ENCODE results near the gene PPFIA3.

The PPFIA3 gene

GRCh38 chr19:49155820-49156346, 36.5 kb downstream of the PPFIA3 start:
- TF ChIP-seq EZH2 (IDR thresholded peaks at IDR 0.05; ENCODE audit: borderline replicate concordance, low read depth, low read length, severe bottlenecking), result no peak
- TF ChIP-seq, protein P1, sequence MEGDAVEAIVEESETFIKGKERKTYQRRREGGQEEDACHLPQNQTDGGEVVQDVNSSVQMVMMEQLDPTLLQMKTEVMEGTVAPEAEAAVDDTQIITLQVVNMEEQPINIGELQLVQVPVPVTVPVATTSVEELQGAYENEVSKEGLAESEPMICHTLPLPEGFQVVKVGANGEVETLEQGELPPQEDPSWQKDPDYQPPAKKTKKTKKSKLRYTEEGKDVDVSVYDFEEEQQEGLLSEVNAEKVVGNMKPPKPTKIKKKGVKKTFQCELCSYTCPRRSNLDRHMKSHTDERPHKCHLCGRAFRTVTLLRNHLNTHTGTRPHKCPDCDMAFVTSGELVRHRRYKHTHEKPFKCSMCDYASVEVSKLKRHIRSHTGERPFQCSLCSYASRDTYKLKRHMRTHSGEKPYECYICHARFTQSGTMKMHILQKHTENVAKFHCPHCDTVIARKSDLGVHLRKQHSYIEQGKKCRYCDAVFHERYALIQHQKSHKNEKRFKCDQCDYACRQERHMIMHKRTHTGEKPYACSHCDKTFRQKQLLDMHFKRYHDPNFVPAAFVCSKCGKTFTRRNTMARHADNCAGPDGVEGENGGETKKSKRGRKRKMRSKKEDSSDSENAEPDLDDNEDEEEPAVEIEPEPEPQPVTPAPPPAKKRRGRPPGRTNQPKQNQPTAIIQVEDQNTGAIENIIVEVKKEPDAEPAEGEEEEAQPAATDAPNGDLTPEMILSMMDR (IDR thresholded peaks at IDR 0.05; ENCODE audit: borderline replicate concordance, extremely low read depth, low read length, poor library complexity, severe bottlenecking), result no peak
- H3K36me3 ChIP-seq (ENCODE audit: insufficient read depth, low read length), result no peaks in the 10 kb centered on the region
- no peak overlapping the region for H3K9ac ChIP-seq (ENCODE audit: low read depth, low read length)
- H3K79me2 ChIP-seq (ENCODE audit: insufficient read depth, low read length), result no peaks in the 10 kb centered on the region
- no peak overlapping the region for H3K4me3 ChIP-seq (ENCODE audit: low read depth in 1 of 2, low read length in 2 of 2)
- H3K27me3 ChIP-seq (ENCODE audit: insufficient read depth, low read length, poor library complexity), result peaks cover 12% of the 10 kb centered on the region
- ATAC-seq (ENCODE audit: insufficient read depth, low read depth) (no peak), DNase-seq (no peak)
- H4K20me1 ChIP-seq (ENCODE audit: insufficient read depth, low read length), result no peaks in the 10 kb centered on the region; the same call in 1 of the 2 replicates
- H3K4me1 ChIP-seq (ENCODE audit: insufficient read depth, low read length), result peaks cover 7% of the 10 kb centered on the region
- H3K27ac ChIP-seq (ENCODE audit: low read length), result no peak overlapping the region
- no peaks in the 10 kb centered on the region for H3K9me3 ChIP-seq (ENCODE audit: insufficient read depth, low read length, severe bottlenecking)
- H2AFZ ChIP-seq (ENCODE audit: low read depth, low read length), result no peak overlapping the region
- H3K4me2 ChIP-seq (ENCODE audit: insufficient read depth, low read length), result no peak overlapping the region

DNA sequence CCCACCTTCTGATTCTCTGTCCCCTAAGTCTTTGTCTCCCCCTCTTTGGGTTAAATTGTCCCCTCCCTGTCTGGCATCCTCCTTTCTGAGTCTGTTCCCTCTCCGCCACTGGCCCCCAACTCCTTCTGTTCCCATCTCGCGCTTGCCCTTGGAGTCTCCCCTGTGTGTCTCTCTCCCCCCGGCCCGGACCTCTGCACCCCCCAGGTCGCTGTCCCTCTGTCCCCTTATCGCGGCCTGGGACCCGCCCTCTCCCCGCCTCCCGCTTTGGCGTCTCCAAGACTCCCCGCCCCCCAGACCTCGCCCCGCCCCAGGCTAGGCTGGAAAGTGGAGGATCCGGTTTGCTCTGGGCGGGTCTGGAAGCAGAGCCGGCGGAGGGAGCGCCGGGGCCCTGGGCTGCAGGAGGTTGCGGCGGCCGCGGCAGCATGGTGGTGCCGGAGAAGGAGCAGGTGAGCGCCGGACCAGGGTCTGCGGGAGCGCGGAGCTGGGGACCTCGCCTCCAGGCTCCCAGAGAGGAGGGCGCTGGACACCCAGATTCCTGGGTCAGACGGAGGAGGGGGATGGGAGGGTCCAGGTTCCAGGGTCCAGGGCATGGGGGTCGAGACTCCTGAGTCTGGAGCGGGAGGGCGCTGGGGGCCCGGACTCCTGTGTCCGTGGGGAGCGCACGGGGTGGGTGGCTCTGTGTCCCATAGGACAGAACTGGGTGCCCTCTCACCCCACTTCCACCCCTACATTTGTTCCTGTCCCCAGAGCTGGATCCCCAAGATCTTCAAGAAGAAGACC, 38.3 kb downstream of the PPFIA3 start, which contains the start of gene TRPM4:
Gene TRPM4 (plus strand): TSS at position 348 of the 780 bp plus-strand sequence. CDS start 75 bp downstream, at position 423.
- TF ChIP-seq EZH2 (IDR thresholded peaks at IDR 0.05; ENCODE audit: borderline replicate concordance, low read depth, low read length, severe bottlenecking), result peak; percentile 33
- TF ChIP-seq, protein P1 (IDR thresholded peaks at IDR 0.05; ENCODE audit: borderline replicate concordance, extremely low read depth, low read length, poor library complexity, severe bottlenecking), result no peak
- peak within 1 kb of the TSS; percentile 56 for H3K4me2 ChIP-seq (ENCODE audit: insufficient read depth, low read length)

GRCh38 chr19:49160450-49161189, 41.3 kb downstream of the PPFIA3 start:
- Histone ChIP-seq H3K9ac (ENCODE audit: low read depth, low read length) (no peak overlapping the region), H3K4me2 (ENCODE audit: insufficient read depth, low read length) (no peak overlapping the region), H3K36me3 (ENCODE audit: insufficient read depth, low read length) (no peaks in the 10 kb centered on the region), H3K4me3 (ENCODE audit: low read depth in 1 of 2, low read length in 2 of 2) (no peak overlapping the region), H4K20me1 (ENCODE audit: insufficient read depth, low read length) (no peaks in the 10 kb centered on the region), H2AFZ (ENCODE audit: low read depth, low read length) (no peak overlapping the region), H3K9me3 (ENCODE audit: insufficient read depth, low read length, severe bottlenecking) (no peaks in the 10 kb centered on the region), H3K27ac (ENCODE audit: low read length) (no peak overlapping the region), H3K79me2 (ENCODE audit: insufficient read depth, low read length) (no peaks in the 10 kb centered on the region), H3K27me3 (ENCODE audit: insufficient read depth, low read length, poor library complexity) (peaks cover 12% of the 10 kb centered on the region), H3K4me1 (ENCODE audit: insufficient read depth, low read length) (peaks cover 7% of the 10 kb centered on the region)
- DNase-seq (no peak), ATAC-seq (ENCODE audit: insufficient read depth, low read depth) (no peak)
- TF ChIP-seq, protein P1 (IDR thresholded peaks at IDR 0.05; ENCODE audit: borderline replicate concordance, extremely low read depth, low read length, poor library complexity, severe bottlenecking), result no peak
- TF ChIP-seq EZH2 (IDR thresholded peaks at IDR 0.05; ENCODE audit: borderline replicate concordance, low read depth, low read length, severe bottlenecking), result no peak

More for the DNA sequence above, 38.3 kb downstream of the PPFIA3 start, which contains the start of gene TRPM4:
- Histone ChIP-seq H3K27me3 (ENCODE audit: insufficient read depth, low read length, poor library complexity) (peaks cover 12% of the 10 kb centered on the region), H2AFZ (ENCODE audit: low read depth, low read length) (peak within 1 kb of the TSS; percentile 58), H3K79me2 (ENCODE audit: insufficient read depth, low read length) (no peaks in the 10 kb centered on the region), H3K36me3 (ENCODE audit: insufficient read depth, low read length) (no peaks in the 10 kb centered on the region), H3K27ac (ENCODE audit: low read length) (no peak within 1 kb of the TSS), H4K20me1 (ENCODE audit: insufficient read depth, low read length) (no peaks in the 10 kb centered on the region), H3K4me3 (ENCODE audit: low read depth in 1 of 2, low read length in 2 of 2) (peak within 1 kb of the TSS in 1 of 2 experiments; percentile 34; a peak in 2 of 4 replicates), H3K4me1 (ENCODE audit: insufficient read depth, low read length) (peaks cover 7% of the 10 kb centered on the region), H3K9me3 (ENCODE audit: insufficient read depth, low read length, severe bottlenecking) (no peaks in the 10 kb centered on the region), H3K9ac (ENCODE audit: low read depth, low read length) (peak within 1 kb of the TSS; percentile 21; the same call in 1 of the 2 replicates)
- ATAC-seq (ENCODE audit: insufficient read depth, low read depth), result peak; percentile 88
- DNase-seq, result peak; percentile 66
